GM21447 (cell line): ENCODE results near the gene C1orf21.

Experiments
- ATAC-seq: cut with Tn5 transposase; IDR thresholded peaks from one replicate; pipeline ENCODE4 v1.9.1; 2021; ENCODE audit not compliant: unreplicated experiment

Gene C1orf21

GRCh38 chr1:184409011-184409410 lies 22.2 kb downstream of the C1orf21 start:
- ATAC-seq, result no peak

DNA sequence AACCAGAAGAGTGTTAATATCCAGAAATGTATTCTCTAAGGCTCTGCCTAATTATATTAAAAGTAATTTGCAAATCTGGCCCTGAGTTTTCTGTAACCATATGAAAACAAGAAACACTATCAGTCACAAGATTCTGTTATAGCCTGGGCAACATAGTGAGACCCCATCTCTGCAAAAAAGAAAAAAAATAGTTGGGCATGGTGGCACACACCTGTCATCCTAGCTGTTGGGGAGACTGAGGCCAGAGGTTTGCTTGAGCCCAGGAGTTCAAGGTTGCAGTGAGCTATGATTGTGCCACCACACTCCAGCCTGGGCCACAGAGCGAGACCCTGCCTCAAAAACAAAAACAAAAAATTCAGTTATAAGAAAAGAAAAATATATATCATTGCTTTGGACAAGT lies 25.6 kb downstream of the C1orf21 start:
- no peak for ATAC-seq

GRCh38 chr1:184416481-184416880 lies 29.7 kb downstream of the C1orf21 start:
- no peak for ATAC-seq

DNA sequence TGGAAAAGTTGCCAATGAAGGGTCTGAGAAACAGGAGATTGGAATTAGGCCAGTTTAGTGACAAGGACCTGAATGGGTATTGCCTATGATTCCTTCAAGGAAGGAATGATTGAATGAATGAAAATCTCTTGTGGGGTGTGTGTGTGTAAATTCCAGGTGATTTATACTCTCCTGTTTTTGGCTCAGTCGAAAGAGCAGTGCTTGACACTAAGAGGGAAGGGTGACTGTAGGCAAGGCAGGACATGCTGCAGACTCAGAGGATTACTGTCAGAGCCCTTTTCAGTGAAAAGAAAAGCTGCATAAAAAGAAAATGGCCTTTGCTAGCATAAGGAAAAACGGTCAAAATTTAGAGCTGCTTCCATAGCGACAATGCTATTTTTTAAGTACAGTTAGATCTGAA lies 30.1 kb downstream of the C1orf21 start:
- no peak for ATAC-seq

DNA sequence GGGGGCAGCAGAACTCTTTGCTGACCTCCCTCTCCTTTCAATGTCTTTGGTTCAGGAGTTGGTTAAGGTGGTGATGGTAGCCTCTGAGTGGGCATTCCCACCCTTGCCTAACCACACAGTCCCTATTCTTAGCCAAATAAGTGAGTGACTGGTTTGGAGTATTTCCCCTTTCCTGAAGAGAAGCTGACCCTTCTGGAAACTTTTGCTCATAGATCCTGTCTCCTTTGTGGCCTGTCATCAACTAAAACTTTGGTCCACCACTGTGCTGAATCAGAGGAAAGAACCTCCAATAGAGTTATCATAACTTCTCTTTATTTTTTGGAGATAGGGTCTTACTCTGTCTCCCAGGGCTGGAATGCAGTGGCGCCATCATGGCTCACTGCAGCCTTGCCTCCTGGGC lies 31.1 kb downstream of the C1orf21 start:
- no peak for ATAC-seq

DNA sequence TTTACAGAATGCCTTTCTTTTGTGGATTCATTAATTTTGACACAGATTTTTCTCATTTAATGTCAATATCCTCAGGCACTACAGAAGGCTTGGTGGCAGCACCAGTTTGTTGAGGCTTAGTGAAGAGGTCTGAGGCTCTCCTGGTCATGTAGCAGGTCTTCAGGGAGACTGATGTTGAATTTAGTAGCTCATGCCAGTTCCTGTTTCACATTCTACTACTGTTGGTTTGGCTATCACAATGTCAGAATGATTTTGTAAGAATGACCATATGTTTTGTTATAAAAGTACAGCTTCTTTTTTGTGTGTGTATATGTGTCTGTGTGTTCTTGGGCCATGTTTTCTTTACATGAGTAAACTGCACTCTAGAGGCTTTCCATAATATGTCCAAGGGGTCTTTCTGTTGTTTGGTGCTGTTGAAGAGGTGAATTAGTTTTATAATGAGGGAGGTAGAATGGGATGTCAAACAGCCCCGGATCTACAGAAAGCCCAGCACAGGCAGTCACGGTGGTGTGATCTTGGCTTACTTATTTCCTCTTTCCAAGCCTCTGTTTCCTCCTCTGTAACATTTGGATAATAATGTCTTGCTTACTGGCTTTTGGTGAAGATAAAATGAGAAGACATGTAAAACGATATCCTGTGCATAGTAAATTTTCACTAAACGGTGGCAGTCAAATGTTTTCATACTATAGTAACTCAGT lies 32.0 kb downstream of the C1orf21 start:
- no peak for ATAC-seq

GRCh38 chr1:184419350-184420161 lies 32.7 kb downstream of the C1orf21 start:
- ATAC-seq, result no peak

- no peak for ATAC-seq
These were observed 35.8 kb downstream of the C1orf21 start for GRCh38 chr1:184422490-184423233.

- ATAC-seq, result no peak
These were observed 36.8 kb downstream of the C1orf21 start for GRCh38 chr1:184423649-184424048.

GRCh38 chr1:184424157-184424556 lies 37.3 kb downstream of the C1orf21 start:
- ATAC-seq, result no peak

DNA sequence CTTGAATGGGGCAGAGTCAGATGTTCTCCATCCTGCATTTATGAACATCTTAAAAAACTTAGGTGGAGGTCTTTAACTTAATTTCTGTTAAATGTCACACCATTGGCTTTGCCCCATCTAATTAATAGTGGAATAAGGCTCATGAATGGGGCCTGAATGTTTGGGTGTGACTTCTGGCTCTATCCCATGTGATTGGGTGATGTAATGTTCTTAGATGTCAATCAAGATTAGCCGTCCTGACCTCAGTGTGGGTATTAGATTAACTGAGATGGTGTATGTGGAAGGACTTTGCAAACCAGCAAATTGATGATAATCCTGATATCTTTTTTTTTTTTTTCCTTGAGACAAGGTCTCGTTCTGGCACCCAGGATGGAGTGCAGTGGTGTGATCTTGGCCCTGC lies 38.1 kb downstream of the C1orf21 start:
- no peak for ATAC-seq

DNA sequence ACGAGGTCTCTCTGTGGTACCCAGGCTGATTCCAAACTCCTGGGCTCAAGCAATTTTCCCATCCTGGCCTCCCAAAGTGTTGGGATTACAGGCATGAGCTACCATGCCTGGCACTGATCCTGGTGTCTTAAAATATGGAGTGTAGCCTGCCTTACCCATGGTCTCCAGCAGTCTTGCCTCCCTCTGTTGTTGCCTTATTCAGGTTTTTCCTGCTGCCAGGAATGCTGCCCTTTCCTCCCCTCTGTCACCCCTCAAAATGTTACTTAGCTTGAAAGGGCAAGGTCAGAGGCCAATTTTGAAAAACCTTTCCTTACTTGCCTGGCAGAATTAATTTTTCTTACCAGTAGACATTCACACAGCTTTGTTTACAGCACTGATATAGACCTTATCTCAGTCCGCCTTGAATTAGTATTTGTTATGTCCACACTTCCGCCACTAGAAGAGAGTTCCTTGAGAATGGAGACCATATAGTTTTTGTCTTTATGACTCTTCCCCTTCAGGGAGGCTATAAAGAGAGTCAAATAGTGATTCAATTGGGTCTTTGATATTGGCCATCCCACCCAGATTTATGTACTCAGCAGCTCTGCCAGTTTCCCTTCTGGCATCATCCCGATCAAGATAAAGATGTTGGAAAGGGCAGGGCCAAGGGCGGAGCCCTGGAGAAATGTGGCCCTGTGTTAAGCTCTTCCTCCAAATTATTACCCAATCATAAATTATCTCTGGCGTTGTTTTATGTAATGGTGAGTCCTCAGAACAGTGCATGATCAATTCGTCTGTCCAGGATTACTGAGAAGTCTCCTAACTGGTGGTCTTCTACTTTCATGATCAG lies 38.8 kb downstream of the C1orf21 start:
- no peak for ATAC-seq

DNA sequence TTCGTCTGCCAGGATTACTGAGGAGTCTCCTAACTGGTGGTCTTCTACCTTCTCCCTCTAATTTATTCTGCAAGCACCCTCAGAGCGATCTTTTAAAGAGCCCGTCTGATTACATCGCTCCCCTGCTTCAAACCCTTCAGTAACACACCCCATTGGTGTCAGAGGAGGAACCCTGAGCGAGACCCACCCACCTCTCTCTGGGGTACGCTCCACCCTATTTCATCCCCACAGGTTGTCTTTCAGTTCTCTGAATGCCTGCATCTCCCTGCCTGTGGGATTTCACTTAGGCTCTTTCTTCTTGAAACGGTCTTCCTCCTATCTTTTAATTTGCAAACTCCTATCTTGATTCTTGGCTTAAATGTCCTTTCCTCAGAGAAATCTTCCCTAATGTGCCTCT lies 39.4 kb downstream of the C1orf21 start:
- ATAC-seq, result no peak

DNA sequence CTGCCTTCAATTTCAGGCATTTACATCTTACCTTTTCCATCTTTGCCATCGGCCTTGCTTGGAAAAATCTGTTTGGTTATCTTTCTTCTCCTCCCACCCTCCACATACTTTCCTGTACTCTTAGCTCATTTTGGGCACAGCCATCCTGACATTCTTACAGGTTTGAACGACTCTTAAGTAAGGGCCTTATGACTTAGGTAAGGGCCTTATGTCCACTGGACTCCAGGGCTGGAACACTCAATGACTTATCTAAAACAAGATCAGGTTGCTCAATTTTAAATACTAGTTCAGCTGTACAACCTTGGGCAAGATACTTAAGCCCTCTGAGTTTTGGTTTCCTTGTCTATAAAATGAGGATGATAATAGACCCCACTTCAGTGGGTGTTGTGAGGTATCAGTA lies 40.9 kb downstream of the C1orf21 start:
- no peak for ATAC-seq

- no peak for ATAC-seq
These were observed 41.8 kb downstream of the C1orf21 start for GRCh38 chr1:184428604-184429003.

- no peak for ATAC-seq
These were observed 42.5 kb downstream of the C1orf21 start for GRCh38 chr1:184429335-184429734.

DNA sequence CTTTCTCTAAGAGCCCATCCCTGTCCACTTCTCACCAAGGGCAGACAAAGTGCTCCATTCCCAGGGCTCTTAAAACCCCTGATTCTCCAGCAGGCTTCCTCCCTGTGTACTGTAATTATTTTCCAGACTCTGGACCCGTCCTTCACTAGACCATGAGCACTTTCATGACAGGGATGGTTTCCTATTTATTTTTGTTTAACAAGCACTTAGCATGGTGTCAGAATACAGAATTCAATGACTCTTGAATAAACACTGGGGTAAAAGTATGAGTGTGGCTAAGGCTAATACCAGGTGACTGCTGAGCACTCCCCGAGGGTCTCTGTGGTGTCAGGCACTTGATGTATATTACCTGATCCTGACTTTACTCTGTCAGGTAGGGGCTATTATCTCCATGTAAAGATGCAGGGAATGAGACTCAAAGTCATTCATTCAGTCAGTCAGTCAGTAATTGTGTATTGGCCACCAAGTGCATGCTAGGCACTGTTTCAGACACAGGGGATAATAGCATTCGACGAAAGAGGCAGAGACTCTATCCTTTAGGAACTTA lies 47.2 kb downstream of the C1orf21 start:
- no peak for ATAC-seq

DNA sequence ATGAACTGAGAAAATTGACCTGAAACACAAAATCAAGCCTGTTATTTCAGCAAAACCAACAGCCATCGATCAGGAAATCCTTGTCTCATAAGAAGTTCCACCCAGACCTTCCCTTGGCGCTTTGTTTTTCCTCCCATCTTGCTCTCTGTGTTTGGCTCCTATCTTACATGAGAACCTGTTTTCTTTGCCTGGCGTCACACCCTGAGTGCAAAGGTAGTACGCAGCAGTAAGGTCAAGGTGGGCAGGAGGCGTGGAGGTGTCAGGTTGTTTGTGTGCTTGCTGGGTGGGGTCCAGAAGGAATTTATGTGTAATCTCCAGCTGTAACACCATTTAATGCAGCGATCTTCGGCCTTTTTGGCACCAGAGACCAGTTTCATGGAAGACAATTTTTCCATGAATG lies 50.5 kb downstream of the C1orf21 start:
- ATAC-seq, result no peak

GRCh38 chr1:184438363-184438762 lies 51.5 kb downstream of the C1orf21 start:
- ATAC-seq, result no peak

DNA sequence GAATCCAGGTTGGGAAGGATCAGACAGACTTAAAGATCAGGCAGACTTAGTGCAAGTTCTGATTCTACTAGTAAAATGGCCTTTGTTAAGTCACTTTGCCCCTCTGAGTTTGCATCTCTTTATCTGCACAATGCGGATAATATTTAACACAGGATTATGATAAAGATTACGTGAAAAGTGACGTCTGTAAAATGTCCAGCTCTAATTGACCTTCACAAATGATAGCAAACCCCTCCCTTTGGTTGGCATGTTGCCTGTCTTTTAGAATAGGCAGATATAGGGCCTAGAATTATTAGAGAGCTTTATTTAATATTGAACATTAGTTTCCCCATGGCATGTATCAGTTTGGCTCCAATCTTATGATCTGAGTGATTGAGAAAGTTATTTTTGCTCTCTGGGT lies 55.4 kb downstream of the C1orf21 start:
- ATAC-seq, result no peak

- no peak for ATAC-seq
These were observed 56.4 kb downstream of the C1orf21 start for GRCh38 chr1:184443201-184443600.
